Measurements from ENCODE around the gene C3orf70.
"Not testable (repeated sequence)": the region's sequence is repeated elsewhere in the genome, so short reads cannot be mapped to it uniquely, and the experiment has no call there.

The C3orf70 gene

GRCh38 chr3:185150561-185150960, 2.3 kb downstream of the C3orf70 start:
- no peak for DNase-seq

GRCh38 chr3:185149591-185149990, 3.3 kb downstream of the C3orf70 start:
- no peak for DNase-seq

- no peak for DNase-seq
Measured at GRCh38 chr3:185145511-185145910, 7.3 kb downstream of the C3orf70 start.

GRCh38 chr3:185144784-185145183, 8.1 kb downstream of the C3orf70 start:
- no peak for DNase-seq

- no peak for DNase-seq
Measured at GRCh38 chr3:185137821-185138220, 15.0 kb downstream of the C3orf70 start.

- no peak for DNase-seq
Measured at GRCh38 chr3:185134509-185134908, 18.4 kb downstream of the C3orf70 start.

- DNase-seq, result no peak
Measured at GRCh38 chr3:185131602-185132256, 21.1 kb downstream of the C3orf70 start.

- no peak for DNase-seq
Measured at GRCh38 chr3:185129083-185129482, 23.8 kb downstream of the C3orf70 start.

- no peak for DNase-seq
Measured at GRCh38 chr3:185126201-185126600, 26.7 kb downstream of the C3orf70 start.

GRCh38 chr3:185120126-185120525, 32.7 kb downstream of the C3orf70 start:
- no peak for DNase-seq

- DNase-seq, result no peak
Measured at GRCh38 chr3:185115371-185115770, 37.5 kb downstream of the C3orf70 start.

- DNase-seq, result no peak
Measured at GRCh38 chr3:185114756-185115155, 38.1 kb downstream of the C3orf70 start.

- DNase-seq, result no peak
Measured at GRCh38 chr3:185112186-185112585, 40.7 kb downstream of the C3orf70 start.

- not testable (repeated sequence) for DNase-seq
Measured at GRCh38 chr3:185109012-185109411, 43.8 kb downstream of the C3orf70 start.

- not testable (repeated sequence) for DNase-seq
Measured at GRCh38 chr3:185106256-185106890, 46.5 kb downstream of the C3orf70 start.

GRCh38 chr3:185103359-185104127, 49.3 kb downstream of the C3orf70 start:
- no peak for DNase-seq

- no peak for DNase-seq
Measured at GRCh38 chr3:185094697-185095096, 58.2 kb downstream of the C3orf70 start.

- DNase-seq, result no peak
Measured at GRCh38 chr3:185093116-185093515, 59.7 kb downstream of the C3orf70 start.

GRCh38 chr3:185090811-185091210, 62.0 kb downstream of the C3orf70 start:
- DNase-seq, result no peak

- no peak for DNase-seq
Measured at GRCh38 chr3:185089751-185090150, 63.1 kb downstream of the C3orf70 start.

GRCh38 chr3:185089343-185089742, 63.5 kb downstream of the C3orf70 start:
- DNase-seq, result no peak

GRCh38 chr3:185087419-185087818, 65.4 kb downstream of the C3orf70 start:
- DNase-seq, result no peak

GRCh38 chr3:185084901-185085300, 68.0 kb downstream of the C3orf70 start:
- DNase-seq, result no peak

- no peak for DNase-seq
Measured at GRCh38 chr3:185084402-185084801, 68.5 kb downstream of the C3orf70 start.

Measured in activated CD8-positive, alpha-beta memory T cell treated with anti-CD3 and anti-CD28 coated beads, Interleukin-2, amount 50 U/mL, for 4 hours (primary cell).